ENCODE results near the gene BTLA.
"Not testable (repeated sequence)": the region's sequence is repeated elsewhere in the genome, so short reads cannot be mapped to it uniquely, and the experiment has no call there.

The BTLA gene

DNA sequence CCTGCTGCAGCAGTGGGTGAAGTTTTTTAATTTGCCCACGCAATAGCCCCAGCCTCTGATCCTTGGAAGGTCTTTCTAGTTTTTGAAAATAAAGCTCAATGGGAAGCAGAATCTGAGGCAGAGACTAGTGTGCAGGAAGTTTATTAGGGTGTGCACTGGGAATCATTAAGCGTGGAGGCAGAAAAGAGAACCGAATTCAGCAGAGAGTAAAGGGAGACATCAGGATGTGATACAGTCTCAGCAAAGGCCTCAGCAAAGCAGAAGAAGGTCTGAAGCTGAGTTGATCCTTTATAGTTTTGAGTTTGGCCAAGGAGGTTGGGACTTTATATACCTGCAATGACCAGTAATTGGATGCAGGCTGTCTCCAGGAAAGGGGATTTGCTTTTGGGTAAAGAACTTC, 4.9 kb upstream of the BTLA start:
- TF ChIP-seq, protein P1, sequence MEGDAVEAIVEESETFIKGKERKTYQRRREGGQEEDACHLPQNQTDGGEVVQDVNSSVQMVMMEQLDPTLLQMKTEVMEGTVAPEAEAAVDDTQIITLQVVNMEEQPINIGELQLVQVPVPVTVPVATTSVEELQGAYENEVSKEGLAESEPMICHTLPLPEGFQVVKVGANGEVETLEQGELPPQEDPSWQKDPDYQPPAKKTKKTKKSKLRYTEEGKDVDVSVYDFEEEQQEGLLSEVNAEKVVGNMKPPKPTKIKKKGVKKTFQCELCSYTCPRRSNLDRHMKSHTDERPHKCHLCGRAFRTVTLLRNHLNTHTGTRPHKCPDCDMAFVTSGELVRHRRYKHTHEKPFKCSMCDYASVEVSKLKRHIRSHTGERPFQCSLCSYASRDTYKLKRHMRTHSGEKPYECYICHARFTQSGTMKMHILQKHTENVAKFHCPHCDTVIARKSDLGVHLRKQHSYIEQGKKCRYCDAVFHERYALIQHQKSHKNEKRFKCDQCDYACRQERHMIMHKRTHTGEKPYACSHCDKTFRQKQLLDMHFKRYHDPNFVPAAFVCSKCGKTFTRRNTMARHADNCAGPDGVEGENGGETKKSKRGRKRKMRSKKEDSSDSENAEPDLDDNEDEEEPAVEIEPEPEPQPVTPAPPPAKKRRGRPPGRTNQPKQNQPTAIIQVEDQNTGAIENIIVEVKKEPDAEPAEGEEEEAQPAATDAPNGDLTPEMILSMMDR (conservative IDR thresholded peaks at IDR 0.05; ENCODE audit: control insufficient read depth, insufficient read depth, low read depth, low read length): no peak
- H3K4me3 ChIP-seq (ENCODE audit: control insufficient read depth, low read depth, low read length): no peak overlapping the region
- no peak for DNase-seq (ENCODE audit: low read depth)

DNA sequence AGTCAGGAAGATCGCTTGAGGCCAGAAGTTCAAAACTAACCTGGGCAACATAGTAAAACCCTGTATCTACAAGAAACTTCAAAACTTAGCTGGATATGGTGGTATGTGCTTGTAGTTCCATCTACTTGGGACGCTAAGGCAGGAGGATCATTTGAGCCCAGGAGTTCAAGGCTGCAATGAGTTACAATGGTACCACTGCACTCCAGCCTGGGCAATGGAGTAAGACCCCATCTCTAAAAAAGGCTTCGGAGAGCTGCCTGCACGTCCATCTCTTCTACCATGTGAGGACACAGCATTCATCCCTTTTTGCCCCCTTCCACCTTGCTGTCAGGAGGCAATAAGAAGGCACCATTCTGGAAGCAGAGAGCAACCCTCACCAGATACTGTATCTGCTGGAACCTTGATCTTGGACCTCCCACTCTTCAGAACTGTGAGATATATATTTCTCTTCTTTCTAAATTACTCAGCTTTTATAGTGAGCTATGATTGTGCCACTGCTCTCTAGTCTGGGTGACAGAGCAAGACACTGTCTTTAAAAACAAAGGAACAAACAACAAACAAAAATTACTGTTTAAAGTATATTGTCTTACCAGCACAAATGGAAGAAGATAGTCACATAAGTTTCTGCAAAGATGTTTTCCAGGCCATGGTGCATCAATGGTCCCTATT, 4.2 kb upstream of the BTLA start:
- TF ChIP-seq, protein P1 (conservative IDR thresholded peaks at IDR 0.05; ENCODE audit: control insufficient read depth, insufficient read depth, low read depth, low read length): no peak
- H3K4me3 ChIP-seq (ENCODE audit: control insufficient read depth, low read depth, low read length): no peak overlapping the region
- DNase-seq (ENCODE audit: low read depth): no peak

DNA sequence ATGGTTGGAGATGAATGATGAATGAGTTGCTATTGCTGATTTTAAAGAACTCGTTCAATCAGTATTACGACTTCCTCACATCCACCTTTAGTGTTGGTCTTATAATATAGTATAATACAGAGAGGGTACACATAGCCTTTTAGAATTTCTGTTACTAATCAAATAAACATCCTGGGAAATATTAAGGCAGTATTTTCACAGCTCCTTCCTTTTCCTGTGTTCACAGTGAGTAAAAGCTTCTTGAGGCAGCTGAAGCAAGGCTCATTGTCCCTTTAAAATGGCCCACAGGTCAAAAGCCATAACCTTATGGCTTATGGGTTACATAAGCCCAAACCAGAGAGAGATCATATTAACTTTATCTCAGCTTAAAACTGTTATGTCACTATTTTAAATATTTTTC, 1.3 kb upstream of the BTLA start:
- DNase-seq (ENCODE audit: low read depth): no peak
- TF ChIP-seq, protein P1 (conservative IDR thresholded peaks at IDR 0.05; ENCODE audit: control insufficient read depth, insufficient read depth, low read depth, low read length): no peak
- H3K4me3 ChIP-seq (ENCODE audit: control insufficient read depth, low read depth, low read length): no peak overlapping the region

DNA sequence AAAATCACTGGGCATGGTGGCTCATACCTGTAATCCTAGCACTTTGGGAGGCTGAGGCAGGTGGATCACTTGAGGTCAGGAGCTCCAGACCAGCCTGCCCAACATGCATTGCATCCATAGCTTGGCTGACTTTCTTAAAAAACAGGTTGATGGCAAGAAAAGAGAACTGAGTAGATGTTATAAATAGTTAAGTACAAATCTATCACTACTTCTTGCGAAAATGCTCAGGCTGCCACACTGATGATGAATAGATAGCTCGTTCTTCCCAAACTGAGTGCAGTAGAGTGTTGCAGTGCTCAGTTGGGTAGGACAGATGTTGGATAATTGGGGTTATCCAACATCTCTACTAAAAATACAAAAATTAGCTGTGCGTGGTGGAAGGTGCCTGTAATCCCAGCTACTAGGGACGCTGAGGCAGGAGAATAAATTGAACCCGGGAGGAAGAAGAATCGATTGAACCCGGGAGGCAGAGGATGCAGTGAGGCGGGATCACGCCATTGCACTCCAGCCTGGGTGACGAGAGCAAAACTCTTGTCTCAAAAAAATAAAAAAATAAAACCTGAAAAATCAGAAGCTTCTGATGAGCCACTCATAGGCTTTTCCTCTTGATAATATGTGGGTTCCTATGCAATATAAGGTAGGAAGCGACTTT, 1.2 kb downstream of the BTLA start:
- H3K4me3 ChIP-seq (ENCODE audit: control insufficient read depth, low read depth, low read length): no peak overlapping the region
- no peak for DNase-seq (ENCODE audit: low read depth)
- TF ChIP-seq, protein P1 (conservative IDR thresholded peaks at IDR 0.05; ENCODE audit: control insufficient read depth, insufficient read depth, low read depth, low read length): no peak

DNA sequence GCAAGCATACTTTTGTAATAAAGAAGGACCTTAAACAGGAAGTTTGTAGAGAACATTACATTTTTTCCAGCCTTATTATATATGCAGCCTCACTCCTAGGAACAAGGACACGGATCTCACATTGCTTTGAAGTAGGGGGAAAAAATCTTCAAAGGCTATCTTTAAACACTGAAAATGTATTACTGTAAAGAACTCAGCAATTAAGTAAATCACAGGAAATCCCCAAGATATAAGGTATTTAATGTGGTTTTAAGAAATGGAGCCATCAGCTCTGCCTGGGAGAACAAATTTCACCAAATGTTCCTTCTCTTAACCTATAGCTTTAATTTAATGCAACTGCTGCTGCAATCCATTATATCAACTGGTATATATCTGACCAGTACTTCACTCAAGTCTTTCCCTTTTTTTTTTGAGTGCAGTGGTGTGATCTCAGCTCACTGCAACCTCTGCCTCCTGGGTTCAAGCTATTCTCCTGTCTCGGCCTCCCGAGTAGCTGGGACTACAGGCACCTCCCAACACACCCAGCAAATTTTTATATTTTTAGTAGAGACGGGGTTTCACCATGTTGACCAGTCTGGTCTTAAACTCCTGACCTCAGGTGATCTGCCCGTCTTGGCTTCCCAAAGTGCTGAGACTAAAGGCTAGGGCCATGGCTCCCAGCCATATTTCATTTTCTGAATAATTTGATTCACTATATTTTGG, 2.8 kb downstream of the BTLA start:
- no peak for DNase-seq (ENCODE audit: low read depth)
- TF ChIP-seq, protein P1 (conservative IDR thresholded peaks at IDR 0.05; ENCODE audit: control insufficient read depth, insufficient read depth, low read depth, low read length): no peak
- H3K4me3 ChIP-seq (ENCODE audit: control insufficient read depth, low read depth, low read length): no peak overlapping the region

DNA sequence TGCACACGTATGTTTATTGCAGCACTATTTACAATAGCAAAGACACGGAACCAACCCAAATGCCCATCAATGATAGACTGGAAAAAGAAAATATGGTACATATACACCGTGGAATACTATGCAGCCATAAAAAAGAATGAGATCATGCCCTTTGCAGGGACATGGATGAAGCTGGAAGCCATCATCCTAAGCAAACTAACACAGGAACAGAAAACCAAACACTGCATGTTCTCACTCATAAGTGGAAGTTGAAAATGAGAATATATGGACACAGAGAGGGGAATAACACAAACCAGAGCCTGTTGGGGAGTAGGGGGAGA, 4.9 kb downstream of the BTLA start:
- not testable (repeated sequence) for DNase-seq (ENCODE audit: low read depth); H3K4me3 ChIP-seq (ENCODE audit: control insufficient read depth, low read depth, low read length)

DNA sequence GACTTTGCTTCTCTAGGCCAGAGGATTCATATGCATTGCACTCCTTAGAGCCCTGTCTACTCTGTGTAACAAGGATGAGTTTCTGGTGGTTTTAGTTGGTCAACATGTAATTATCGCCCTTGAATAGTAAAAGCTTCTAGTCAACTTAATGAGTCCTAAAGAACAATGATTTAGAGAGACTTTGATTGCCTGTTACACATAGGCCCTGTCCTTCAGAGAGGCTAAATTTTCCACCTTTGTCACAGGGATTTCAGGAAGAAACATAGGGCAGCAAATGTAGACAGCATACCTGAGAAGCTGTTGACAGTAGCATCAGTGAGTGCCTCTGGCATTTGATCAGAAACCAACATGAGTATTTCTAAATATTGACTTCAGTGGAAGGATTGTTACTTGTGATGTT, 7.1 kb downstream of the BTLA start:
- no peak for DNase-seq (ENCODE audit: low read depth)
- H3K4me3 ChIP-seq (ENCODE audit: control insufficient read depth, low read depth, low read length): no peak overlapping the region
- TF ChIP-seq, protein P1 (conservative IDR thresholded peaks at IDR 0.05; ENCODE audit: control insufficient read depth, insufficient read depth, low read depth, low read length): no peak
